ENCODE data around the gene OGDH.

- no peak for TF ChIP-seq CTCF (IDR thresholded peaks at IDR 0.05; ENCODE audit: low read length)
- TF ChIP-seq EZH2 (optimal IDR thresholded peaks at IDR 0.05; ENCODE audit: low read depth, low read length) = no peak
Observed at GRCh38 chr7:44581879-44582603, 24.4 kb upstream of the OGDH start, which contains the start of gene TMED4.
